ENCODE measurements around the gene GRB10.

- TF ChIP-seq CTCF (IDR thresholded peaks at IDR 0.05): no peak
- TF ChIP-seq POLR2A (IDR thresholded peaks at IDR 0.05; ENCODE audit: low read depth): no peak
- no peak for TF ChIP-seq POLR2AphosphoS5 (IDR thresholded peaks at IDR 0.05)
- no peak for TF ChIP-seq EP300 (IDR thresholded peaks at IDR 0.05)
Observed at GRCh38 chr7:50814166-50814565, 31.5 kb upstream of the GRB10 start.
